Thyroid gland (tissue), 4 donors: ENCODE results near the gene SELENOK. TPM values are rescaled to one million over a fixed set of nuclear protein-coding genes. Genes with fewer than 3 reads are reported as not detected.
A peak's percentile ranks its signal among the peaks of the same experiment; 100 is the strongest.

Source experiments
- DNase-seq, 2 donors: peaks; one replicate each; pipeline ENCODE4 v3.0.0-alpha.2; 2019
- H3K27ac ChIP-seq, 3 donors: fragments of 200-600 bp; sonication (generic); 1 replicate in 2 of 3; 2 replicates in 1 of 3; pipeline ENCODE4 v1.5.1; 2016 to 2019; ENCODE audit warnings: mild to moderate bottlenecking in 1 of 3, moderate library complexity in 1 of 3
- H3K27me3 ChIP-seq: fragments of 200-600 bp; sonication (generic); one replicate; pipeline ENCODE4 v1.5.1; 2019
- H3K36me3 ChIP-seq, 2 donors: fragments of 200-600 bp; sonication (generic); one replicate each; pipeline ENCODE4 v1.5.1; 2016 to 2019
- H3K4me1 ChIP-seq, 2 donors: fragments of 200-600 bp; sonication (generic); one replicate each; pipeline ENCODE4 v1.5.1; 2017 to 2019
- H3K4me3 ChIP-seq, 3 donors: fragments of 200-600 bp; sonication (generic); replicated peaks in 1 of 3; 1 replicate in 2 of 3; 2 replicates in 1 of 3; pipeline ENCODE4 v1.5.1; 2016; ENCODE audit warnings: mild to moderate bottlenecking in 1 of 3
- H3K9me3 ChIP-seq: fragments of 200-600 bp; sonication (generic); one replicate; pipeline ENCODE4 v1.5.1; 2017
- POLR2A ChIP-seq, 2 donors: fragments of 450-650 bp; IDR thresholded peaks; one replicate each; pipeline ENCODE4 v1.6.1; 2017; ENCODE audit warnings: antibody characterized with exemption in 2 of 2, mild to moderate bottlenecking in 2 of 2, moderate library complexity in 1 of 2
- WGBS, 2 donors: methylation state at CpG; one replicate each; pipeline ENCODE4 v1.1.5; 2017; 5-methylcytosine and 5-hydroxymethylcytosine counted together
- intact Hi-C: fragments of 100-400 bp; cut with DNase I; formaldehyde crosslinking; loops from one replicate; pipeline ENCODE4 v1.15.1; 2023
- total RNA-seq, 4 donors: library from RNA; depleted of rRNA; stranded (reverse); fragments of >200 nt; gene quantifications; one replicate each; pipeline ENCODE4 v1.2.3, GENCODE V29; 2016
- TF ChIP-seq, protein P1 (sequence below), 6 experiments: fragments of 200-600 bp in 3 of 6; fragments of 450-650 bp in 3 of 6; sonication (generic) in 3 of 6; IDR thresholded peaks; one replicate each; pipeline ENCODE4 v1.5.1; 2016 to 2019; ENCODE audit warnings: antibody characterized with exemption in 6 of 6, mild to moderate bottlenecking in 2 of 6, inconsistent platforms in 1 of 6, moderate library complexity in 1 of 6

SELENOK gene
- total RNA-seq, 4 donors from 2014 or later = 79.0 to 132 (median 124) TPM

DNA sequence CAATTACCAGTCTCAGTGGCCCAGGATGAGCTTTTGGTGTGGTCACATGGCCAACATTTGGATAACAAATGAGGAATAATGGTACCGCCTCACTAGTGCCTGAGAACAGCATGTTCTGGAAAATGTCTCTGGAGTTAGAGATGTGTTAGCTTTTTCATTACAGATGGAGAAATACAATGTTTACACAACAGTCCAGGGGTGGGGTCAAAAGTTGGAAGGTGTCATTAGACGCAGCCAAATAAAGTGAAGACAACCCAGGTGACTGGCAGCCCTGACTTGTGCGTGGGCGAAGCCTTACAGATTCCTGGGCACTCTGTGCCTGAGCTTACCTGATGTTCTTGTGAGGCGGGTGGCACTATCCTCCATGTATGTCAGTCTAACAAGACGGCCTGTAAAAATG is 32.5 kb downstream of the SELENOK start:
- H3K27ac ChIP-seq = no peak overlapping the region
- H3K9me3 ChIP-seq = no peaks in the 10 kb centered on the region
- H3K27me3 ChIP-seq = no peaks in the 10 kb centered on the region
- no peak overlapping the region for H3K4me3 ChIP-seq
- peaks cover 7 to 27% of the 10 kb centered on the region in 2 donors for H3K36me3 ChIP-seq
- intact Hi-C loops = no loop called here
- 97 to 98% methylated on average over 6 of the region's 6 CpGs for WGBS, 2 donors
- TF ChIP-seq, protein P1, sequence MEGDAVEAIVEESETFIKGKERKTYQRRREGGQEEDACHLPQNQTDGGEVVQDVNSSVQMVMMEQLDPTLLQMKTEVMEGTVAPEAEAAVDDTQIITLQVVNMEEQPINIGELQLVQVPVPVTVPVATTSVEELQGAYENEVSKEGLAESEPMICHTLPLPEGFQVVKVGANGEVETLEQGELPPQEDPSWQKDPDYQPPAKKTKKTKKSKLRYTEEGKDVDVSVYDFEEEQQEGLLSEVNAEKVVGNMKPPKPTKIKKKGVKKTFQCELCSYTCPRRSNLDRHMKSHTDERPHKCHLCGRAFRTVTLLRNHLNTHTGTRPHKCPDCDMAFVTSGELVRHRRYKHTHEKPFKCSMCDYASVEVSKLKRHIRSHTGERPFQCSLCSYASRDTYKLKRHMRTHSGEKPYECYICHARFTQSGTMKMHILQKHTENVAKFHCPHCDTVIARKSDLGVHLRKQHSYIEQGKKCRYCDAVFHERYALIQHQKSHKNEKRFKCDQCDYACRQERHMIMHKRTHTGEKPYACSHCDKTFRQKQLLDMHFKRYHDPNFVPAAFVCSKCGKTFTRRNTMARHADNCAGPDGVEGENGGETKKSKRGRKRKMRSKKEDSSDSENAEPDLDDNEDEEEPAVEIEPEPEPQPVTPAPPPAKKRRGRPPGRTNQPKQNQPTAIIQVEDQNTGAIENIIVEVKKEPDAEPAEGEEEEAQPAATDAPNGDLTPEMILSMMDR (IDR thresholded peaks at IDR 0.05) = no peak
- no peak for TF ChIP-seq POLR2A (IDR thresholded peaks at IDR 0.05)
- no peak for DNase-seq
- H3K4me1 ChIP-seq = peaks cover 0 to 5% of the 10 kb centered on the region in 2 donors

DNA sequence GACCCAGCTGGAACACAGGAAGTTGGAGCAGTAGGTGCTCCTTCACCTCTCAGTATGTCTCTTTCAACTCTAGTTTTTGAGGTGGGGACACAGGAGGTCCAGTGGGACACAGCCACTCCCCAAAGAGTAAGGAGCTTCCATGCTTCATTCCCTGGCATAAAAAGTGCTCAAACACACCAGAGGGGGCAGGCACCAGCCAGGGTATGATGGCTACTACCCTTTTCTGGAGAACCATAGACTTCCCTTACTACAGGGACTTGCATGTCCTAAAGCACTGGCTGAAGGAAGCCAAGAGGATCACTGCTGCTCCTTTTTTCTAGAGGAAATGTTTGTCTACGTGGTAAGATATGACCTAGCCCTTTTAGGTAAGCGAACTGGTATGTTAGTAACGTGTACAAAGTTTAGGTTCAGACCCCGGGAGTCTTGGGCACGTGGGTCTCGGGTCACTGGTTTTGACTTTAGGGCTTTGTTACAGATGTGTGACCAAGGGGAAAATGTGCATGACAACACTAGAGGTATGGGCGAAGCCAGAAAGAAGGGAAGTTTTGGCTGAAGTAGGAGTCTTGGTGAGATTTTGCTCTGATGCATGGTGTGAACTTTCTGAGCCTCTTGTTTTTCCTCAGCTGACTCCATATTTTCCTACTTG is 33.4 kb downstream of the SELENOK start:
- Histone ChIP-seq H3K4me1 (peaks cover 0 to 5% of the 10 kb centered on the region in 2 donors), H3K27ac (no peak overlapping the region), H3K27me3 (no peaks in the 10 kb centered on the region), H3K36me3 (peaks cover 7 to 20% of the 10 kb centered on the region in 2 donors), H3K9me3 (no peaks in the 10 kb centered on the region), H3K4me3 (no peak overlapping the region)
- DNase-seq = no peak
- TF ChIP-seq, protein P1 (IDR thresholded peaks at IDR 0.05) = no peak
- no peak for TF ChIP-seq POLR2A (IDR thresholded peaks at IDR 0.05)
- intact Hi-C loops = no loop called here
- whole genome bisulfite sequencing, 2 donors = 88 to 92% methylated on average over 7 of the region's 7 CpGs

DNA sequence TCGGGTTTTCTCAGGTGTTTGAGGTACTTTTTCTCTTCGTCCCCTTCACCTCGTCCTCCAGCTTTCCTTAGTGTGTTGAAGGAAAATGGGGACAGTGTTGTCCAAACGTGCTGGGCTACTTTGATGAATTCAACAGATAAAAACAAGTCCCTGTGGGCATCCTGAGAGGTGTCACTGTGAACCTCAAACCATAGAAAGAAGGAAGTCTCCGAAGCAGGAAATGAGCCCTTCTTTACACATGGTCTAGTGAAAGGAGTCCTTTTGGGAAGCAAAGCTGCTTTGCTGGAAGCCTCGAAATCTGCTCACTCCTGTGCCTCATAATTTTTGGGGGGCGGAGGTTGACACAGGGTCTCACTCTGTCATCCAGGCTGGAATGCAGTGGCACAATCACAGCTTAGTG is 34.7 kb downstream of the SELENOK start:
- Histone ChIP-seq H3K9me3 (no peaks in the 10 kb centered on the region), H3K27ac (no peak overlapping the region), H3K27me3 (no peaks in the 10 kb centered on the region), H3K4me1 (peaks cover 0 to 5% of the 10 kb centered on the region in 2 donors), H3K4me3 (no peak overlapping the region), H3K36me3 (peaks cover under 1 to 14% of the 10 kb centered on the region in 2 donors)
- intact Hi-C loops = no loop called here
- TF ChIP-seq, protein P1 (IDR thresholded peaks at IDR 0.05) = no peak
- TF ChIP-seq POLR2A (IDR thresholded peaks at IDR 0.05) = no peak
- DNase-seq = no peak
- 86 to 91% methylated on average over 7 of the region's 7 CpGs for WGBS, 2 donors

DNA sequence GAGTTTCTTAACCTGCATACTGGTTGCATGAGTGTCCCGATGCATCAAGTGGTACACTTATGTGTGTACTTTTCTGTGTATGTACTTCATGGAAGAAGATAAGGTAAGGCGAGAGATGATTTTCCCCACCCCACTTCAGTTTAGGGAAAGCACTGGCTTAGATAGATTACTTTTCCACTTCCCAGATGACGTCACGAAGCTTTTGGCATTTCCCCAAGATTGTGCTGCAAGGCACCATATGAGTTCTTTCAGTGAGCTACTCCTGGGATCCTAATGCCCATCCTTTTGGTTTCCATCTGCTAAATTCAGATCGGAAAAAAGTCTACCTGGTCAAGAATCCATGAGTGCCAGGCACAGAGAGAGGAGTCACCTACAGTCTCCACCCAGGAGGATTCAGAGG is 40.8 kb downstream of the SELENOK start:
- Histone ChIP-seq H3K36me3 (no peaks in the 10 kb centered on the region), H3K9me3 (no peaks in the 10 kb centered on the region), H3K27me3 (no peaks in the 10 kb centered on the region), H3K27ac (no peak overlapping the region), H3K4me3 (no peak overlapping the region), H3K4me1 (peaks cover 6 to 9% of the 10 kb centered on the region in 2 donors)
- WGBS, 2 donors = 59 to 76% methylated on average over 5 of the region's 5 CpGs
- intact Hi-C loops = no loop called here
- TF ChIP-seq POLR2A (IDR thresholded peaks at IDR 0.05) = no peak
- TF ChIP-seq, protein P1 (IDR thresholded peaks at IDR 0.05) = no peak
- DNase-seq = peak in 1 of 2 donors; percentile 18

DNA sequence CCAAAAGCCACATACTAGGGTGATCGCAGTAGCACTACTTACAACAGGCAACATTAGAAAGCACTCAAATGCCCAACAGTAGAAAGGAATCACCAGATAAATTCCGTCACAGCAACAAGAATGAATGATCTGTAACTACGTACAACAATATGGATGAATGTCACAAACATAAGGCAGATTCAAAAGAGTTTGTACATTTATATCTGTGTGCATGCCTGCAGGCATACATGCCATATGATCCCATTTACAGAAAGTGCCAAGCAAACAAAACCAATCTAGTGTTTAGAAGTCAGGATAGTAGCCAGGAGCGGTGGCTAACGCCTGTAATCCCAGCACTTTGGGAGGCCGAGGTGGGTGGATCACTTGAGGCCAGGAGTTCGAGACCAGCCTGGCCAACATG is 41.7 kb downstream of the SELENOK start:
- Histone ChIP-seq H3K9me3 (no peaks in the 10 kb centered on the region), H3K36me3 (no peaks in the 10 kb centered on the region)
- WGBS, 2 donors = 95 to 98% methylated on average over 7 of the region's 7 CpGs

More for the DNA sequence above, 41.7 kb downstream of the SELENOK start:
- Histone ChIP-seq H3K4me3 (no peak overlapping the region), H3K27me3 (no peaks in the 10 kb centered on the region), H3K4me1 (peaks cover 9 to 10% of the 10 kb centered on the region in 2 donors), H3K27ac (no peak overlapping the region)
- DNase-seq = no peak
- TF ChIP-seq, protein P1 (IDR thresholded peaks at IDR 0.05) = no peak
- no peak for TF ChIP-seq POLR2A (IDR thresholded peaks at IDR 0.05)
- intact Hi-C loops = no loop called here
